IPS-18c (cell line): ENCODE data around the gene HELQ.
"Not testable (repeated sequence)": the region's sequence is repeated elsewhere in the genome, so short reads cannot be mapped to it uniquely, and the experiment has no call there.

Source experiments
- H3K4me3 ChIP-seq: 2 replicates; pipeline ENCODE4 v1.7.0; 2013; ENCODE audit warnings: low read depth, mild to moderate bottlenecking, low read length, moderate library complexity; ENCODE audit not compliant: insufficient read depth
- H3K9me3 ChIP-seq: one replicate; pipeline ENCODE4 v1.6.1; 2013; ENCODE audit warnings: mild to moderate bottlenecking, low read length, moderate library complexity; ENCODE audit not compliant: control insufficient read depth, insufficient read depth

HELQ gene

GRCh38 chr4:83455281-83456183 lies at the start of gene HELQ, which contains the start of gene MRPS18C:
Gene HELQ (minus strand): TSS chr4:83455823. CDS start chr4:83455693, 130 bp downstream.
Gene MRPS18C (plus strand): TSS chr4:83456058. CDS start chr4:83456078, 20 bp downstream.
- H3K9me3 ChIP-seq, result no peaks in the 10 kb centered on the region
- H3K4me3 ChIP-seq, result peak within 1 kb of the TSS; percentile 90

GRCh38 chr4:83504996-83505395 lies 49.4 kb upstream of the HELQ start:
- H3K9me3 ChIP-seq, result peaks cover 2% of the 10 kb centered on the region

GRCh38 chr4:83504503-83504902 lies 48.9 kb upstream of the HELQ start:
- peaks cover 2% of the 10 kb centered on the region for H3K9me3 ChIP-seq
- H3K4me3 ChIP-seq, result no peak overlapping the region

More at GRCh38 chr4:83504996-83505395, 49.4 kb upstream of the HELQ start:
- no peak overlapping the region for H3K4me3 ChIP-seq

- H3K4me3 ChIP-seq, result no peak overlapping the region
Measured at GRCh38 chr4:83503974-83504373, 48.4 kb upstream of the HELQ start.

GRCh38 chr4:83501671-83502070 lies 46.0 kb upstream of the HELQ start:
- H3K9me3 ChIP-seq, H3K4me3 ChIP-seq: not testable (repeated sequence)

More at GRCh38 chr4:83503974-83504373, 48.4 kb upstream of the HELQ start:
- H3K9me3 ChIP-seq, result peaks cover 2% of the 10 kb centered on the region

- Histone ChIP-seq H3K9me3 (no peaks in the 10 kb centered on the region), H3K4me3 (no peak overlapping the region)
Measured at GRCh38 chr4:83498187-83498586, 42.6 kb upstream of the HELQ start.

GRCh38 chr4:83496085-83496917 lies 40.7 kb upstream of the HELQ start:
- H3K4me3 ChIP-seq, H3K9me3 ChIP-seq: not testable (repeated sequence)

GRCh38 chr4:83490876-83491450 lies 35.3 kb upstream of the HELQ start:
- H3K4me3 ChIP-seq, result no peak overlapping the region
- H3K9me3 ChIP-seq, result no peaks in the 10 kb centered on the region

- Histone ChIP-seq H3K4me3 (no peak overlapping the region), H3K9me3 (no peaks in the 10 kb centered on the region)
Measured at GRCh38 chr4:83489711-83490326, 34.2 kb upstream of the HELQ start.

- H3K9me3 ChIP-seq, result peaks cover 2% of the 10 kb centered on the region
- no peak overlapping the region for H3K4me3 ChIP-seq
Measured at GRCh38 chr4:83486457-83487129, 31.0 kb upstream of the HELQ start.

- peaks cover 2% of the 10 kb centered on the region for H3K9me3 ChIP-seq
- peak within 1 kb of the TSS; percentile 78 for H3K4me3 ChIP-seq
Measured at GRCh38 chr4:83484500-83485461, 29.2 kb upstream of the HELQ start, which contains the start of gene ABRAXAS1. Gene ABRAXAS1 (minus strand): TSS chr4:83485100. CDS start chr4:83485072, 28 bp downstream.

- no peak overlapping the region for H3K4me3 ChIP-seq
- peaks cover 2% of the 10 kb centered on the region for H3K9me3 ChIP-seq
Measured at GRCh38 chr4:83473966-83474365, 18.3 kb upstream of the HELQ start.

- H3K4me3 ChIP-seq, result no peak overlapping the region
- peaks cover 2% of the 10 kb centered on the region for H3K9me3 ChIP-seq
Measured at GRCh38 chr4:83473423-83473822, 17.8 kb upstream of the HELQ start.

- Histone ChIP-seq H3K9me3 (no peaks in the 10 kb centered on the region), H3K4me3 (peak overlapping the region; percentile 90)
Measured at GRCh38 chr4:83456184-83456501, 520 bp upstream of the HELQ start.

GRCh38 chr4:83454686-83455085 lies 937 bp downstream of the HELQ start:
- Histone ChIP-seq H3K9me3 (no peaks in the 10 kb centered on the region), H3K4me3 (peak overlapping the region; percentile 90)

- Histone ChIP-seq H3K9me3 (no peaks in the 10 kb centered on the region), H3K4me3 (no peak overlapping the region)
Measured at GRCh38 chr4:83449009-83449408, 6.6 kb downstream of the HELQ start.
